Heart left ventricle (tissue), 16 donors: ENCODE measurements around the gene NRP1. TPM values are rescaled to one million over a fixed set of nuclear protein-coding genes. Genes with fewer than 3 reads are reported as not detected.

Source experiments
- ATAC-seq, 4 donors: fragments of 200-7000 bp; cut with Tn5 transposase; one replicate each; pipeline ENCODE4 v1.9.1; 2020 to 2022; ENCODE audit warnings: moderate library complexity in 4 of 4, mild to moderate bottlenecking in 3 of 4, moderate number of reproducible peaks in 1 of 4
- DNase-seq, 5 donors: peaks; one replicate each; pipeline ENCODE4 v3.0.0-alpha.2; 2020
- H3K27ac ChIP-seq, 12 donors: fragments of 200-600 bp; sonication (generic) in 4 of 12; one replicate each; pipeline versions ENCODE4 v1.5.0 to v1.8.0; 2016 to 2022; ENCODE audit warnings: mild to moderate bottlenecking in 2 of 12
- H3K27me3 ChIP-seq, 9 donors: fragments of 200-600 bp; sonication (generic) in 2 of 9; one replicate each; pipeline versions ENCODE4 v1.5.1 to v1.8.0; 2016 to 2022; ENCODE audit warnings: mild to moderate bottlenecking in 3 of 9
- H3K36me3 ChIP-seq, 9 donors: fragments of 200-600 bp; sonication (generic) in 2 of 9; one replicate each; pipeline versions ENCODE4 v1.5.0 to v1.8.0; 2018 to 2022; ENCODE audit warnings: mild to moderate bottlenecking in 2 of 9
- H3K4me1 ChIP-seq, 12 donors: fragments of 200-600 bp; sonication (generic) in 4 of 12; one replicate each; pipeline versions ENCODE4 v1.5.0 to v1.8.0; 2016 to 2022; ENCODE audit warnings: mild to moderate bottlenecking in 3 of 12
- H3K4me3 ChIP-seq, 12 donors: fragments of 200-600 bp; sonication (generic) in 4 of 12; one replicate each; pipeline versions ENCODE4 v1.5.0 to v1.8.0; 2017 to 2022; ENCODE audit warnings: mild to moderate bottlenecking in 9 of 12, moderate library complexity in 4 of 12
- H3K9me3 ChIP-seq, 12 donors: fragments of 200-600 bp; sonication (generic) in 4 of 12; one replicate each; pipeline versions ENCODE4 v1.5.0 to v1.8.0; 2016 to 2022; ENCODE audit warnings: mild to moderate bottlenecking in 1 of 12
- POLR2A ChIP-seq, 2 donors: fragments of 450-650 bp; IDR thresholded peaks; one replicate each; pipeline ENCODE4 v1.6.1; 2017; ENCODE audit warnings: antibody characterized with exemption in 2 of 2, mild to moderate bottlenecking in 2 of 2, moderate library complexity in 2 of 2
- WGBS, 4 donors: extraction: QIAGEN DNeasy Blood & Tissue Kit in 2 of 4; methylation state at CpG; one replicate each; pipeline versions ENCODE4 v1.1.5 to v1.1.7; 2013 to 2018; 5-methylcytosine and 5-hydroxymethylcytosine counted together
- intact Hi-C, 10 donors: fragments of 100-400 bp; cut with DNase I; formaldehyde crosslinking; loops; one replicate each; pipeline versions ENCODE4 v1.11.1 to v1.14.2; 2022
- polyA plus RNA-seq, 2 donors: library from polyadenylated mRNA; stranded (reverse); fragments of 200-250 nt; gene quantifications; one replicate each; pipeline ENCODE4 v1.2.3, GENCODE V29; 2013
- total RNA-seq, 9 donors: library from RNA; depleted of rRNA in 2 of 9; stranded (reverse); fragments of >200 nt in 2 of 9; fragmentation: NEBNext Ultra II Directional in 3 of 9; extraction: Animal tissue kit (Norgen Biotek cat#: 25700) in 3 of 9; gene quantifications; one replicate each; pipeline versions ENCODE4 v1.1.0 to v1.2.4, GENCODE V29; 2016 to 2023
- TF ChIP-seq, protein P1 (sequence below), 12 donors: fragments of 200-600 bp; sonication (generic) in 4 of 12; IDR thresholded peaks; one replicate each; pipeline versions ENCODE4 v1.5.0 to v1.8.0; 2018 to 2022; ENCODE audit warnings: antibody characterized with exemption in 12 of 12, mild to moderate bottlenecking in 5 of 12
- donor health status: ischemic (EF 13 %, LVEDD 7.1; RV severe dilation, severe dysfunction).
- donor health status: healthy with polysubstance abuse.
- donor health status: DM: no; HTN: yes; CAD: no.
- donor health status: DM: no; HTN: no; CAD: no.
- donor health status: ischemic (EF 25% LVEDD 6.9; RV normal size, moderate dysfunction).
- donor health status: ischemic (EF 25% LVEDD 5.7; RV mildly dilated, moderate dysfunction).
- donor health status: healthy.
- donor health status: DM: yes; HTN: yes; CAD: no.
- donor health status: ischemic (EF 35%, LVEDD 5.7; RV mildly dilated, moderate dysfunction).
- donor health status: nonischemic (EF 11% LVEDD 7.7; RV severe dilation, severe dysfunction).
- donor health status: DM: yes; HTN: yes; CAD: no.
- donor health status: PGD.
- donor health status: ischemic (EF 29% LVEDD 5.4; RV normal size, mild dysfunction).
- donor health status: nonischemic (EF 23%, LVEDD 6.1; RV moderate dilation, normal function).

The NRP1 gene
- total and polyA plus RNA-seq, 11 donors, result 47.1 to 279 (median 152) TPM

DNA sequence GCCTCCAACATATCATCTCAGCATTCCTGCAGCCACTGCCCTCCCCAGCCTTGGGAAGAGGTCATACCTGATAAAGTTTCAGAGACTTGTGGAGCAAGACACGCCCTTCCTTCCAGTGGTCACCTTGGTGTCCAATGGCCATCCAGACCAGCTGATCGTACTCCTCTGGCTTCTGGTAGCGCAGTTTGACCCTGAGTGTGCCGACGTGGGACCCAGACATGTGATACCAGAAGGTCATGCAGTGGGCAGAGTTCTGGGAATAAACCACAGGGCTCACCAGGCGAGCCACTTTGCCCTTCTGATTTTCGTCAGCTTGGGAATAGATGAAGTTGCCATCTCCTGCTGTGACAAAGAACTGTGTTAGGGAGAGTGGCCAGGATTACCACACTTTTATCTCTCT is 148.3 kb downstream of the NRP1 start:
- no peaks in the 10 kb centered on the region for H3K9me3 ChIP-seq
- ATAC-seq, result peak in 3 of 4 donors; percentile 12 to 37 (median 19)
- peaks cover 0 to 3% (median 0%) of the 10 kb centered on the region in 12 donors for H3K4me1 ChIP-seq
- WGBS, 4 donors, result 74 to 86% (median 82%) methylated on average over 7 of the region's 7 CpGs
- H3K27ac ChIP-seq, result peak overlapping the region in 1 of 12 donors; percentile 9
- H3K27me3 ChIP-seq, result no peaks in the 10 kb centered on the region
- DNase-seq, result no peak
- no peak for TF ChIP-seq POLR2A (IDR thresholded peaks at IDR 0.05)
- TF ChIP-seq, protein P1, sequence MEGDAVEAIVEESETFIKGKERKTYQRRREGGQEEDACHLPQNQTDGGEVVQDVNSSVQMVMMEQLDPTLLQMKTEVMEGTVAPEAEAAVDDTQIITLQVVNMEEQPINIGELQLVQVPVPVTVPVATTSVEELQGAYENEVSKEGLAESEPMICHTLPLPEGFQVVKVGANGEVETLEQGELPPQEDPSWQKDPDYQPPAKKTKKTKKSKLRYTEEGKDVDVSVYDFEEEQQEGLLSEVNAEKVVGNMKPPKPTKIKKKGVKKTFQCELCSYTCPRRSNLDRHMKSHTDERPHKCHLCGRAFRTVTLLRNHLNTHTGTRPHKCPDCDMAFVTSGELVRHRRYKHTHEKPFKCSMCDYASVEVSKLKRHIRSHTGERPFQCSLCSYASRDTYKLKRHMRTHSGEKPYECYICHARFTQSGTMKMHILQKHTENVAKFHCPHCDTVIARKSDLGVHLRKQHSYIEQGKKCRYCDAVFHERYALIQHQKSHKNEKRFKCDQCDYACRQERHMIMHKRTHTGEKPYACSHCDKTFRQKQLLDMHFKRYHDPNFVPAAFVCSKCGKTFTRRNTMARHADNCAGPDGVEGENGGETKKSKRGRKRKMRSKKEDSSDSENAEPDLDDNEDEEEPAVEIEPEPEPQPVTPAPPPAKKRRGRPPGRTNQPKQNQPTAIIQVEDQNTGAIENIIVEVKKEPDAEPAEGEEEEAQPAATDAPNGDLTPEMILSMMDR (IDR thresholded peaks at IDR 0.05), result no peak
- peaks cover 0 to 100% (median 95%) of the 10 kb centered on the region in 9 donors for H3K36me3 ChIP-seq
- intact Hi-C loops, result no loop called here
- no peak overlapping the region for H3K4me3 ChIP-seq

DNA sequence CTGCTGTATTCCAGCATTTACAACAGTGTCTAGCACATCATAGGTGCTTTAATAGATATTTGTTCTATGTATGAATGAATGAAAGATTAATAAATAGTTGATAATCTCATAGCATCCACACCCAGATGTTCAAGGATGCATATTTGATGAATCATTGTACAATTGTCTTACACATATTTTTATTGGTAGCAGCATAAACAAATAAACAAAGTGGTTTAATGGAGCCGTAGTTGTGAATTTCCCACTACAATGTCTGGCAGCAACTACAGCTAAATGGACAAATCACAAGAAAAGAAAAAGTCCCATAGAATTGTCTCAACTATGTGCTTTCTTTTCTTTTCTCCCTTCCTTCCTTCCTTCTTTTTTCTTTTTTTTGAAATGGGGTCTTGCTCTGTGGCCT is 150.8 kb downstream of the NRP1 start:
- H3K9me3 ChIP-seq, result no peaks in the 10 kb centered on the region
- H3K36me3 ChIP-seq, result peaks cover 0 to 100% (median 98%) of the 10 kb centered on the region in 9 donors
- peaks cover 0 to 15% (median 7%) of the 10 kb centered on the region in 12 donors for H3K4me1 ChIP-seq
- TF ChIP-seq, protein P1 (IDR thresholded peaks at IDR 0.05), result no peak
- no peak for TF ChIP-seq POLR2A (IDR thresholded peaks at IDR 0.05)
- no peaks in the 10 kb centered on the region for H3K27me3 ChIP-seq
- DNase-seq (no peak), ATAC-seq (no peak)
- intact Hi-C loops, result no loop called here
- H3K4me3 ChIP-seq, result no peak overlapping the region
- WGBS, 4 donors, result 69 to 89% (median 82%) methylated on average over 1 of the region's 1 CpG
- H3K27ac ChIP-seq, result no peak overlapping the region

DNA sequence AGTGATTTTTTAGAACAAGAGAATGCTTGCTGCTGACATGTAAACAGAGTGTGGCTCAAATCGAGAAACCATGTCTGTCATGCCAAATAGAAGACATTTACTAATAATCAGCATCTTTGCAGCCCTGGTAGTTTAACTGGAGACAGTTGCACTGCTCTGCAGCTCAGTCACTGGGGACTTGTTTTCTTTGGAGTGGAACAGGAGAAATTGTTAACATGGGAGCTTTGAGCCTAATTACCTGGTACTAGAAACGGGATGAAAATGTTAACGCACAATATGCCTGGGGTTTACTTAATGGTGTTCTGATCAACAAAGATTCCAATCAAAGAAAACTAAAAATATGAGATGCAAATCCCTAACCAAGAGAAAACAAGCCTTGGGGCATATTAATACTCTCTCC is 153.5 kb downstream of the NRP1 start:
- TF ChIP-seq POLR2A (IDR thresholded peaks at IDR 0.05), result no peak
- TF ChIP-seq, protein P1 (IDR thresholded peaks at IDR 0.05), result no peak
- no peak for DNase-seq
- intact Hi-C loops, result no loop called here
- Histone ChIP-seq H3K4me3 (no peak overlapping the region), H3K27ac (peak overlapping the region in 1 of 12 donors; percentile 53), H3K9me3 (no peaks in the 10 kb centered on the region), H3K27me3 (no peaks in the 10 kb centered on the region), H3K36me3 (peaks cover 0 to 97% (median 73%) of the 10 kb centered on the region in 9 donors), H3K4me1 (peaks cover 0 to 28% (median 13%) of the 10 kb centered on the region in 12 donors)
- no peak for ATAC-seq
- WGBS, 4 donors, result 76 to 85% (median 79%) methylated on average over 3 of the region's 3 CpGs

DNA sequence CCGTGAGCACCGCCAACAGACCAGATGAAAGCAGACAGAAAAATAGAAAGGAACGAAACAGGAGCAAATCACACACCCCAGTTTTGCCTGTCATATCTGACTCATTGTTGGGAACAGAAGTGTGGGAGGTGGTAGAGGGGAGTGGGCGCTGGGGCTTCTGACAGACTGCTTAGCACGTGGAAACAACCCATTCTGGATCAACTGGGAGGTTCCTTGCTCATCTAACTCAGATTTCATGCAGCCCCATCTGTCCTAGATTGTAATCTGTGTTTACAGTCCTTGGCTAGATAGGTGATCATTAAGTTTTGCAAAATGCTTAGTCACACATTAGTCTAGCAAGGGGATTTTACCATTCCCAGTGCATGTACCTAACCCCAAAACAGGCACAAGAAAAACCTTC is 154.1 kb downstream of the NRP1 start:
- 89 to 93% (median 92%) methylated on average over 5 of the region's 5 CpGs for WGBS, 4 donors
- Histone ChIP-seq H3K4me3 (no peak overlapping the region), H3K27me3 (no peaks in the 10 kb centered on the region), H3K36me3 (peaks cover 0 to 91% (median 67%) of the 10 kb centered on the region in 9 donors), H3K27ac (peak overlapping the region in 3 of 12 donors; percentile 9 to 63 (median 53)), H3K9me3 (no peaks in the 10 kb centered on the region), H3K4me1 (peaks cover 0 to 28% (median 13%) of the 10 kb centered on the region in 12 donors)
- ATAC-seq, result no peak
- intact Hi-C loops, result no loop called here
- no peak for DNase-seq
- TF ChIP-seq, protein P1 (IDR thresholded peaks at IDR 0.05), result no peak
- TF ChIP-seq POLR2A (IDR thresholded peaks at IDR 0.05), result no peak
